Esophagus squamous epithelium (tissue), 5 donors: Measurements from ENCODE around the gene AFAP1L1. TPM values are rescaled to one million over a fixed set of nuclear protein-coding genes. Genes with fewer than 3 reads are reported as not detected.

Experiments
- DNase-seq: peaks from one replicate; lab custom pipeline; 2025; lab: John Stamatoyannopoulos, UW
- H3K27ac ChIP-seq, 4 donors: fragments of 200-600 bp; sonication (generic); one replicate each; pipeline ENCODE4 v1.5.1; 2016 to 2019; ENCODE audit warnings: mild to moderate bottlenecking in 1 of 4
- H3K27me3 ChIP-seq, 4 donors: fragments of 200-600 bp; sonication (generic); 1 replicate in 3 of 4; 2 replicates in 1 of 4; pipeline versions ENCODE4 v1.5.1 to v1.6.0; 2017 to 2021; ENCODE audit warnings: antibody characterized with exemption in 1 of 4
- H3K36me3 ChIP-seq, 3 donors: fragments of 200-600 bp; sonication (generic); one replicate each; pipeline ENCODE4 v1.5.1; 2016 to 2019
- H3K4me1 ChIP-seq, 3 donors: fragments of 200-600 bp; sonication (generic); one replicate each; pipeline ENCODE4 v1.5.1; 2017 to 2019
- H3K4me3 ChIP-seq, 4 donors: fragments of 200-600 bp; sonication (generic); 1 replicate in 3 of 4; 2 replicates in 1 of 4; pipeline ENCODE4 v1.5.1; 2016 to 2019; ENCODE audit warnings: mild to moderate bottlenecking in 2 of 4, moderate library complexity in 1 of 4
- H3K9me3 ChIP-seq, 3 donors: fragments of 200-600 bp; sonication (generic); one replicate each; pipeline ENCODE4 v1.5.1; 2016 to 2019
- CTCF ChIP-seq, 6 experiments: fragments of 450-650 bp in 4 of 6; fragments of 200-600 bp in 2 of 6; sonication (generic) in 2 of 6; IDR thresholded peaks; one replicate each; pipeline ENCODE4 v1.5.1; 2016 to 2019; ENCODE audit warnings: antibody characterized with exemption in 6 of 6, mild to moderate bottlenecking in 4 of 6, moderate library complexity in 4 of 6
- POLR2A ChIP-seq, 4 donors: fragments of 450-650 bp; IDR thresholded peaks; one replicate each; pipeline ENCODE4 v1.6.1; 2017; ENCODE audit warnings: antibody characterized with exemption in 4 of 4, mild to moderate bottlenecking in 4 of 4, moderate library complexity in 3 of 4
- WGBS, 2 donors: methylation state at CpG; one replicate each; pipeline ENCODE4 v1.1.5; 2018; 5-methylcytosine and 5-hydroxymethylcytosine counted together
- intact Hi-C: fragments of 100-400 bp; cut with DNase I; formaldehyde crosslinking; loops from one replicate; pipeline ENCODE4 v1.15.0; 2022
- total RNA-seq, 4 donors: library from RNA; depleted of rRNA; stranded (reverse); fragments of >200 nt; gene quantifications; one replicate each; pipeline ENCODE4 v1.1.0, GENCODE V29; 2016
- donor health status: DM: yes; HTN: yes; CAD: no.

Gene AFAP1L1
- total RNA-seq, 4 donors from 2014 or later, result 2.8 to 14.5 (median 8.7) TPM

GRCh38 chr5:149239917-149240316, 31.7 kb upstream of the AFAP1L1 start:
- DNase-seq, result no peak
- no peaks in the 10 kb centered on the region for H3K27me3 ChIP-seq
- intact Hi-C loops, result no loop called here
- H3K4me3 ChIP-seq, result no peak overlapping the region
- TF ChIP-seq POLR2A (IDR thresholded peaks at IDR 0.05), result no peak
- TF ChIP-seq CTCF (IDR thresholded peaks at IDR 0.05), result no peak
- H3K9me3 ChIP-seq, result no peaks in the 10 kb centered on the region
- H3K36me3 ChIP-seq, result peaks cover 0 to 68% (median 3%) of the 10 kb centered on the region in 3 donors
- peaks cover 0 to 7% (median 0%) of the 10 kb centered on the region in 3 donors for H3K4me1 ChIP-seq
- WGBS, 2 donors, result 50% methylated on average over 1 of the region's 2 CpGs; no CpG with 5 or more reads in 1 of the 2 donors
- H3K27ac ChIP-seq, result peak overlapping the region in 1 of 4 donors; percentile 9

GRCh38 chr5:149240354-149240998, 31.2 kb upstream of the AFAP1L1 start:
- WGBS, 2 donors, result 35 to 44% methylated on average over 11 to 12 of the region's 13 CpGs
- peaks cover 0 to 7% (median 0%) of the 10 kb centered on the region in 3 donors for H3K4me1 ChIP-seq
- H3K36me3 ChIP-seq, result peaks cover 0 to 67% (median 3%) of the 10 kb centered on the region in 3 donors
- H3K9me3 ChIP-seq, result no peaks in the 10 kb centered on the region
- peak overlapping the region in 1 of 4 donors; percentile 9 for H3K27ac ChIP-seq
- intact Hi-C loops, result no loop called here
- no peak overlapping the region for H3K4me3 ChIP-seq
- peak; percentile 14 for DNase-seq
- no peaks in the 10 kb centered on the region for H3K27me3 ChIP-seq
- TF ChIP-seq POLR2A (IDR thresholded peaks at IDR 0.05) (no peak), CTCF (IDR thresholded peaks at IDR 0.05) (no peak)

- Histone ChIP-seq H3K27ac (no peak overlapping the region), H3K9me3 (no peaks in the 10 kb centered on the region), H3K27me3 (no peaks in the 10 kb centered on the region), H3K4me1 (peaks cover 0 to 7% (median 0%) of the 10 kb centered on the region in 3 donors), H3K4me3 (no peak overlapping the region), H3K36me3 (peaks cover 0 to 68% (median 3%) of the 10 kb centered on the region in 3 donors)
- intact Hi-C loops, result no loop called here
- WGBS, 2 donors, result 100% methylated on average over 1 to 3 of the region's 3 CpGs
- DNase-seq, result no peak
- TF ChIP-seq POLR2A (IDR thresholded peaks at IDR 0.05) (no peak), CTCF (IDR thresholded peaks at IDR 0.05) (no peak)
These were observed 29.3 kb upstream of the AFAP1L1 start for GRCh38 chr5:149242339-149242738.

- H3K4me3 ChIP-seq, result no peak overlapping the region
- DNase-seq, result no peak
- H3K4me1 ChIP-seq, result no peaks in the 10 kb centered on the region
- H3K9me3 ChIP-seq, result no peaks in the 10 kb centered on the region
- H3K27me3 ChIP-seq, result no peaks in the 10 kb centered on the region
- H3K36me3 ChIP-seq, result peaks cover 0 to 77% (median 0%) of the 10 kb centered on the region in 3 donors
- no peak for TF ChIP-seq CTCF (IDR thresholded peaks at IDR 0.05)
- TF ChIP-seq POLR2A (IDR thresholded peaks at IDR 0.05), result no peak
- WGBS, 2 donors, result 74 to 77% methylated on average over 4 of the region's 4 CpGs
- H3K27ac ChIP-seq, result no peak overlapping the region
- intact Hi-C loops, result no loop called here
These were observed 24.8 kb upstream of the AFAP1L1 start for GRCh38 chr5:149246906-149247305.

- TF ChIP-seq CTCF (IDR thresholded peaks at IDR 0.05), result no peak
- TF ChIP-seq POLR2A (IDR thresholded peaks at IDR 0.05), result no peak
- peaks cover 0 to 78% (median 0%) of the 10 kb centered on the region in 3 donors for H3K36me3 ChIP-seq
These were observed 23.9 kb upstream of the AFAP1L1 start for GRCh38 chr5:149247726-149248125.

More at GRCh38 chr5:149247726-149248125, 23.9 kb upstream of the AFAP1L1 start:
- intact Hi-C loops, result no loop called here
- no peak for DNase-seq
- Histone ChIP-seq H3K27me3 (no peaks in the 10 kb centered on the region), H3K27ac (no peak overlapping the region), H3K9me3 (no peaks in the 10 kb centered on the region), H3K4me3 (no peak overlapping the region), H3K4me1 (no peaks in the 10 kb centered on the region)
- 80 to 84% methylated on average over 4 of the region's 8 CpGs for WGBS, 2 donors
